ENCODE data around the gene SLC6A6. TPM values are rescaled to one million over a fixed set of nuclear protein-coding genes. Genes with fewer than 3 reads are reported as not detected.

SLC6A6 gene
- total and polyA plus RNA-seq, 10 of the 15 experiments (the other 5 are each of a cell fraction or from before 2014, with no cell fraction given), result 5.6 to 47.0 (median 20.2) TPM

GRCh38 chr3:14468621-14468981 lies 66.2 kb downstream of the SLC6A6 start:
- ChIA-PET RAD21 (ENCODE audit: unreplicated experiment) (interaction anchor here (0.7 to 2.8 kb wide), 3 partner anchors 37 to 290 kb away, joined by 4 to 26 read pairs (median 11); partner anchors contain the start of gene LSM3), POLR2A (no interaction called here), SMC1A (ENCODE audit: uncharacterized antibody, unreplicated experiment) (interaction anchor here (0.7 to 2.9 kb wide), 7 partner anchors 9 to 264 kb away, joined by 3 to 26 read pairs (median 4); no protein-coding TSS in a partner anchor), CTCF (interaction anchor here (0.6 to 3.5 kb wide), 22 partner anchors 14 to 630 kb away, joined by 3 to 46 read pairs (median 4); partner anchors contain the start of gene SLC6A6)
- Histone ChIP-seq H3K9me3 (replicated peaks; ENCODE audit: control insufficient read depth, insufficient read depth, low read length) (no peaks in the 10 kb centered on the region), H3K9ac (ENCODE audit: control insufficient read depth, insufficient read depth, low read length) (no peak overlapping the region), H3K27ac (ENCODE audit: control insufficient read depth, insufficient read depth) (no peak overlapping the region), H4K20me1 (ENCODE audit: control insufficient read depth, insufficient read depth) (no peaks in the 10 kb centered on the region), H3K4me2 (ENCODE audit: control insufficient read depth, insufficient read depth) (no peak overlapping the region), H3K4me3 (no peak overlapping the region), H3K4me1 (ENCODE audit: control insufficient read depth, insufficient read depth, low read length) (no peaks in the 10 kb centered on the region), H3K27me3 (replicated peaks in 1 of 2; ENCODE audit: control insufficient read depth in 2 of 2, insufficient read depth in 2 of 2, low read length in 1 of 2) (no peaks in the 10 kb centered on the region), H2AFZ (ENCODE audit: control insufficient read depth, low read depth, low read length) (no peak overlapping the region), H3K79me2 (ENCODE audit: control insufficient read depth, insufficient read depth, low read length) (no peaks in the 10 kb centered on the region), H3K36me3 (ENCODE audit: control insufficient read depth in 2 of 2, insufficient read depth in 2 of 2, low read length in 1 of 2) (peaks cover 4 to 6% of the 10 kb centered on the region in 2 experiments)
- ATAC-seq, result no peak
- FAIRE-seq, result no peak
- DNase-seq (ENCODE audit: low read depth, low spot score), result no peak
- WGBS (ENCODE audit: insufficient coverage, insufficient replicate concordance, low lambda C conversion rate, missing lambda C conversion rate), result 80% methylated on average over 13 of the region's 13 CpGs
- TF ChIP-seq BHLHE40 (IDR thresholded peaks at IDR 0.05; ENCODE audit: borderline replicate concordance in 1 of 2, low read depth in 2 of 2, low read length in 1 of 2) (no peak), TBL1XR1 (IDR thresholded peaks at IDR 0.05; ENCODE audit: low read depth, low read length) (no peak), KLF5 (IDR thresholded peaks at IDR 0.05; ENCODE audit: partially characterized antibody) (no peak), SMAD5 (IDR thresholded peaks at IDR 0.05; ENCODE audit: low read depth) (no peak), ATF2 (IDR thresholded peaks at IDR 0.05; ENCODE audit: low read length) (no peak), ZNF24 (IDR thresholded peaks at IDR 0.05) (no peak), POU2F2 (IDR thresholded peaks at IDR 0.05; ENCODE audit: borderline replicate concordance, low read depth, low read length) (no peak), RFX5 (IDR thresholded peaks at IDR 0.05; ENCODE audit: low read depth, low read length) (no peak)
- no TSS peak for BruUV-seq (replicated peaks)
- in situ Hi-C loops (cut with MboI) (no loop called here), intact Hi-C loops (cut with micrococcal nuclease; ENCODE audit: unreplicated experiment) (loop anchor here (1.0 to 5.0 kb wide), 4 partner anchors 66 to 571 kb away; partner anchors contain the start of gene SLC6A6)

Data from GM12878 (cell line).